ENCODE data around the gene ODF4.
A peak's percentile ranks its signal among the peaks of the same experiment; 100 is the strongest.

Gene ODF4, protein sequence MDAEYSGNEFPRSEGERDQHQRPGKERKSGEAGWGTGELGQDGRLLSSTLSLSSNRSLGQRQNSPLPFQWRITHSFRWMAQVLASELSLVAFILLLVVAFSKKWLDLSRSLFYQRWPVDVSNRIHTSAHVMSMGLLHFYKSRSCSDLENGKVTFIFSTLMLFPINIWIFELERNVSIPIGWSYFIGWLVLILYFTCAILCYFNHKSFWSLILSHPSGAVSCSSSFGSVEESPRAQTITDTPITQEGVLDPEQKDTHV

DNA sequence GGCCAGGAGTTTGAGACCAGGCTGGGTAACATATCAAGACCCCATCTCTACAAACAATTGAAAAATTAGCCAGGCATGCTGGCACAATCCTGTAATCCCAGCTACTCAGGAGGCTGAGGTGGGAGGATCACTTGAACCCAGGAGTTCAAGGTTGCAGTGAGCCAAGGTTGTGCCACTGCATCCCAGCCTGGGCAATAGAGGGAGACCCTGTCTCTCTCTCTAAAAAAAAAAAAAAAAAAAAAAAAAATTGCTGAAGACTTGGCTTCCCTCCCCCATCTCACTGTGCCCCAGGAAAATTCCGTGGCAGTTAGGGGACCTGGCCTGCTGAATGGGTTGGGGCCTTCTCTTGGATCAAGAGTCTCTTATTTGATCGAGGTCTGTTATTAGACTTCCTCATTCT is at the start of gene ODF4:
Gene ODF4 (plus strand): TSS at position 301 of the 400 bp plus-strand sequence. CDS start 212 bp downstream, outside the sequence.
- DNase-seq: no peak
- Mint-ChIP-seq H3K36me3 (ENCODE audit: low read depth) (no peaks in the 10 kb centered on the region), H3K4me3 (no peak within 1 kb of the TSS), H3K9me3 (no peaks in the 10 kb centered on the region), H3K27me3 (peaks cover 2% of the 10 kb centered on the region), H3K27ac (no peak within 1 kb of the TSS), H3K4me1 (ENCODE audit: low read depth) (peaks cover 11% of the 10 kb centered on the region)

DNA sequence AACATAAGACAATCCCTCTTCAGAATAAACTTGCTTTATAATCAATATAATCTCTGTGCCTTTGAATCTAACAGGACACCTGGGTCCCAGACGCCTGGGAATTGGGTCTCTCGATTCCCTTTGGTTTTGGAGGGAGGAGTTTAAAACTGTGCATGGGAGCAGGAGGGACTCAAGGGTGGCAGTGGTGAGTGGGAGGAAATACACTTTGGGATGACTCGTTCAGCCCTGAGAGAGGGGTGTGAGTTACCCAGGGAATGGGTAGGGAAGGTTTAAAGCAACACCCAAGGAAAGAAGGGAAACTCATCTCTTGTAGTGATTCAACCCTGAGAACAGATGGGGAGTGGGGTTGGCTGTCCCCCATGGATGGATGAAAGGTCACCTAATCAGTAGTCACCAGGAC is 49.6 kb upstream of the ODF4 start:
- Mint-ChIP-seq H3K36me3 (ENCODE audit: low read depth) (peaks cover 23% of the 10 kb centered on the region), H3K9me3 (no peaks in the 10 kb centered on the region), H3K4me1 (ENCODE audit: low read depth) (peaks cover 38% of the 10 kb centered on the region), H3K27ac (peak overlapping the region; percentile 96), H3K27me3 (no peaks in the 10 kb centered on the region), H3K4me3 (peak overlapping the region; percentile 96)
- no peak for DNase-seq

DNA sequence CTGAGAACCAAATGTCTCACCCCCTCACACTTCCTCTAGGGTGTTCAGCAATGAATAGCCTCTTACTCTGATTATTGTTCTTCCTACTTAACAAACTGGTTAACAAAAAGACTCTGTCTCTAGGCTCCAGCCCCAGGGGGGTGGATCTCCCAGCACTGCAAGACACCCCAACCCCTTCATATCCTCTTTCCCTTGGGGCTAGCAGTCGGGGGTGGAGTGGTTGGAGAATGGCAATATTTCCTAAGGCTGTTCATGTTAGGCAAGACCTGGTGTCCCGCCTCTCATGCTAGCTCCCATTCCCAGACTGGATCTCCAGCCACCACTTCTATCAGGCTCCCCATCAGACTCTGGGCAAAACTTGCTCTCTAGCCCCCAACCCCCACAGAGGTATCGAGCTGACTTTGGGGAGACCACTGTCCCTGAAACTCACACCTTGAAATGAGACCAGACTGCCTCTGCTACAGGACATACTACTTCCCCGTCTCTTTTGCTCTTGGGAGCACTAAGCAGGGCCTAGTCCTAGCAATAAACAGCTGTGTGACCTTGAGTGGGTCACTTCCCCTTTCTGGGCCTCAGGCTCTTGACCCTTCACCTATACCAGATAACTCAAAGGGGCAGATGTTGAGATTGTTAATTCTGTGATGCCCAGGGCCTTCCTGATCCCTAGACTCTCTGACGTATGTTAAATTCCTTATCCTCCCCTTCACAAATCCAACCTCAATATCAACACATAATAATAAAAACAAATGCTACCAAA is 46.8 kb upstream of the ODF4 start:
- Mint-ChIP-seq H3K4me3 (no peak overlapping the region), H3K4me1 (ENCODE audit: low read depth) (peaks cover 40% of the 10 kb centered on the region), H3K27ac (peak overlapping the region; percentile 69)

GRCh38 chr17:8294361-8294760 is 45.3 kb upstream of the ODF4 start:
- H3K27ac Mint-ChIP-seq: peak overlapping the region; percentile 93
- H3K36me3 Mint-ChIP-seq (ENCODE audit: low read depth): peaks cover 11% of the 10 kb centered on the region
- peaks cover 32% of the 10 kb centered on the region for H3K4me1 Mint-ChIP-seq (ENCODE audit: low read depth)
- no peaks in the 10 kb centered on the region for H3K9me3 Mint-ChIP-seq
- DNase-seq: no peak
- H3K27me3 Mint-ChIP-seq: no peaks in the 10 kb centered on the region
- peak overlapping the region; percentile 86 for H3K4me3 Mint-ChIP-seq

More for the DNA sequence above, 46.8 kb upstream of the ODF4 start:
- H3K27me3 Mint-ChIP-seq: no peaks in the 10 kb centered on the region
- H3K9me3 Mint-ChIP-seq: no peaks in the 10 kb centered on the region
- no peak for DNase-seq
- peaks cover 23% of the 10 kb centered on the region for H3K36me3 Mint-ChIP-seq (ENCODE audit: low read depth)

DNA sequence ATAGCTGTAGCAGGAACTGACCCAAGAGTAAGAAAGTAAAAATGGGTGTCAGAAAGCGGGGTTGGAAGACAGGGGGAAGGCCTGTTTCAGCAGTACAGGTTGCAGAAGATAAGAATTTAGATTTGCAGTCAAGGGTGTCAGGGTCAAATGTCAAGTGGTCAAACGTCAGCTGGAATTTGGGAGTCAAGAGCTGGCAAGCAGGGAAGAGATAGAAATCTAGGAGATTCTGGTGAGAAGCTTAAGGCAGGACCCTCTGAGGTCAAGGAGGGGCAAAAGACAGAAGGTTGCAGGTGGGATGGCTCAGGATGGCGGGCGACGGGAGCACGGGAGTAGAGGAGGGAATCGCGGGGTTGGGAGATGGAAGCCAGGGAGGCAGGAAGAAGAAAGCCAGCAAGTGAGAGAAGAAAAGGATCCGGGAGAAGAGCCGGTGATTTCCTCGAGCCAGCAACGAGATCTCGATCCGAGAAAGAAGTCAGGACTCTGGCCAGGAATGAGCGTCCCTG is 44.8 kb upstream of the ODF4 start:
- Mint-ChIP-seq H3K4me1 (ENCODE audit: low read depth) (peaks cover 27% of the 10 kb centered on the region), H3K27ac (peak overlapping the region; percentile 93), H3K36me3 (ENCODE audit: low read depth) (peaks cover 6% of the 10 kb centered on the region), H3K27me3 (no peaks in the 10 kb centered on the region), H3K9me3 (no peaks in the 10 kb centered on the region), H3K4me3 (peak overlapping the region; percentile 86)
- DNase-seq: no peak

- Mint-ChIP-seq H3K36me3 (ENCODE audit: low read depth) (no peaks in the 10 kb centered on the region), H3K27ac (no peak overlapping the region), H3K9me3 (no peaks in the 10 kb centered on the region), H3K27me3 (no peaks in the 10 kb centered on the region), H3K4me1 (ENCODE audit: low read depth) (peaks cover 8% of the 10 kb centered on the region), H3K4me3 (no peak overlapping the region)
- DNase-seq: no peak
Measured at GRCh38 chr17:8300226-8300625, 39.4 kb upstream of the ODF4 start.

- Mint-ChIP-seq H3K27me3 (no peaks in the 10 kb centered on the region), H3K27ac (no peak overlapping the region), H3K9me3 (no peaks in the 10 kb centered on the region), H3K36me3 (ENCODE audit: low read depth) (no peaks in the 10 kb centered on the region), H3K4me1 (ENCODE audit: low read depth) (peaks cover 8% of the 10 kb centered on the region), H3K4me3 (no peak overlapping the region)
- peak; percentile 70 for DNase-seq
Measured at GRCh38 chr17:8300627-8301242, 38.9 kb upstream of the ODF4 start.

GRCh38 chr17:8310601-8311123 is 29.0 kb upstream of the ODF4 start:
- Mint-ChIP-seq H3K9me3 (no peaks in the 10 kb centered on the region), H3K27me3 (peaks cover 10% of the 10 kb centered on the region)
- no peak for DNase-seq

DNA sequence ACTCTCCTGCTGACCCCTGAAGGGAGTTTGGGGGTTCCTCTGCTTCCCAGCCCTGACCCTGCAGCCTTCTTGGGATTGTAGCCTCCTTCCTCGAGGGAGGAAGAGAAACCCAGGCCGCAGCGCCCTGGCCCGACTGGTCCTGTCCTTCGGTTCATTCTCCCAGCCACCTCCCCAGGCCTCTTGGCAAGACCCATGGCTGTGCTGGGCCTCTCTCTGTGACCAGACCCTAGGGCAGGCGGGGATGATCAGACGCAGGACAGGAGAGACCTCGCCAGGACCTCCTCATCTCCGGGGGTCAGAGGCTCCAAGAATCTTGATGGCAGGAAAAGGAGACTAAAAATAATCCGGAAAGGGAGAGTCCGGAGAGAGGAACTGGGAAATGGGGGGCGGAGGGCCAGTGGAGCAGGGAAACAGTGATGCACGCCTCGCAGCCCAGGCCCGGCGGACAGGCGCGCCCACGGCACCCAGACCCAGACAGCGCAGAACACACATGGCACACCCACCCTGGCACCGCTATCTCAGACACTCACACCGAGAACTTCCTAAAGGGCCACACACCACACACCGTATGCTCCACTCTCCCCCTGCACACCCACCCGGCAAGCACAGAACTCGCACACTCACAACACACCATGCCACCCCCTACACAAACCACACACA is 28.4 kb upstream of the ODF4 start:
- Mint-ChIP-seq H3K4me3 (no peak overlapping the region), H3K9me3 (no peaks in the 10 kb centered on the region), H3K27ac (no peak overlapping the region), H3K4me1 (ENCODE audit: low read depth) (no peaks in the 10 kb centered on the region), H3K36me3 (ENCODE audit: low read depth) (no peaks in the 10 kb centered on the region), H3K27me3 (peaks cover 16% of the 10 kb centered on the region)
- no peak for DNase-seq

More at GRCh38 chr17:8310601-8311123, 29.0 kb upstream of the ODF4 start:
- H3K4me3 Mint-ChIP-seq: no peak overlapping the region
- H3K27ac Mint-ChIP-seq: no peak overlapping the region
- no peaks in the 10 kb centered on the region for H3K36me3 Mint-ChIP-seq (ENCODE audit: low read depth)
- H3K4me1 Mint-ChIP-seq (ENCODE audit: low read depth): no peaks in the 10 kb centered on the region

DNA sequence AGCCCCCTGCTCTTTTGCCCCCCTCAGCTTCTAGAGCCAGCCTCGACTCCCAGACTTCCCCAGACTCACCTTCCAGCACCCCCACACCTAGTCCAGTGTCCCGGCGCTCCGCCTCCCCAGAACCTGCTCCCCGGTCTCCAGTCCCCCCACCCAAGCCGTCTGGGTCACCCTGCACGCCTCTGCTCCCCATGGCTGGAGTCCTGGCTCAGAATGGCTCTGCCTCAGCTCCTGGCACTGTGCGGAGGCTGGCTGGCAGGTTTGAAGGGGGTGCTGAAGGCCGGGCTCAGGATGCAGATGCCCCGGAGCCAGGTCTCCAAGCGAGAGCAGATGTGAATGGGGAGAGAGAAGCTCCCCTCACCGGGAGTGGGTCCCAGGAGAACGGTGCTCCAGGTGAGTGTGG is 27.4 kb upstream of the ODF4 start:
- Mint-ChIP-seq H3K36me3 (ENCODE audit: low read depth) (no peaks in the 10 kb centered on the region), H3K27me3 (peaks cover 16% of the 10 kb centered on the region), H3K4me1 (ENCODE audit: low read depth) (no peaks in the 10 kb centered on the region), H3K9me3 (no peaks in the 10 kb centered on the region), H3K27ac (no peak overlapping the region), H3K4me3 (no peak overlapping the region)
- no peak for DNase-seq

DNA sequence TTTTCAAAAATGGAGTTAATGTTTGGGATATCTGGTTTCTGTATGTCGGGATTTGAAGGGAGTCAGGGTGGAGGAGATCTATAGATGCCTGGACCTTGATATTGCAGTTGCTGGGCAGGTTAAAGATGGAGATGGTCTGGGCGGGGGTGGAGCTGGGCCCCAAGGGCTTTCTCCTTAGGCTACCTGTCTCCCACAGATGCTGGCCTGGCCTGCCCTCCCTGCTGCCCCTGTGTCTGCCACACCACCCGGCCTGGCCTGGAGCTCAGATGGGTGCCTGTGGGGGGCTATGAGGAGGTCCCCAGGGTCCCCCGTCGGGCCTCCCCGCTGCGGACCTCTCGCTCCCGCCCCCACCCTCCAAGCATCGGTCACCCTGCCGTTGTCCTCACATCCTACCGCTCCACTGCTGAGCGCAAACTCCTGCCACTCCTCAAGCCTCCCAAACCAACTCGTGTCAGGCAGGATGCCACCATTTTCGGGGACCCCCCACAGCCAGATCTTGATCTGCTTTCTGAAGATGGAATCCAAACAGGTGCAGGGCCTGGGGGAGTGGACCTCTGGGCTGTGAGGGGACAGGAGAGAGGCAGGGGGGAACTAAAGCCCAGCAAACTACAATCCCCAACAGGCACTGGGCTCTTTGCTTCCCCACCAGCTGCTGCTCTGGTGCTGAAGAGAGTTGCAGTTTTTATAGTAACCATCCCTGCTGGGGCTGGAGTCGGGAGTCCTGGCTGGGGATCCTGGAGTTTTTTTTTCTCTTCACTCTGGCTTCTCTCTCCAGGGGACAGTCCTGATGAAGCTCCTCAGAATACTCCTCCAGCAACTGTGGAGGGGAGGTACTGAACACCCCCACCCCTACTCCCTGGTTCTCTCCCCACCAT is 26.7 kb upstream of the ODF4 start:
- Mint-ChIP-seq H3K4me1 (ENCODE audit: low read depth) (no peaks in the 10 kb centered on the region), H3K36me3 (ENCODE audit: low read depth) (no peaks in the 10 kb centered on the region), H3K27ac (no peak overlapping the region), H3K4me3 (no peak overlapping the region), H3K27me3 (peaks cover 16% of the 10 kb centered on the region), H3K9me3 (no peaks in the 10 kb centered on the region)
- DNase-seq: no peak

GRCh38 chr17:8314797-8315763 is 24.6 kb upstream of the ODF4 start:
- Mint-ChIP-seq H3K27ac (no peak overlapping the region), H3K9me3 (no peaks in the 10 kb centered on the region), H3K27me3 (peaks cover 16% of the 10 kb centered on the region), H3K36me3 (ENCODE audit: low read depth) (no peaks in the 10 kb centered on the region), H3K4me1 (ENCODE audit: low read depth) (no peaks in the 10 kb centered on the region), H3K4me3 (no peak overlapping the region)
- DNase-seq: no peak

Data from activated T-cell treated with anti-CD3 and anti-CD28 coated beads, Interleukin-2, amount 50 U/mL, for 24 hours (primary cell).